Nephron progenitor cell (in vitro differentiated cells): ENCODE results near the gene BOD1L2.

Experiments
- DNase-seq: peaks from one replicate; pipeline ENCODE4 v3.0.0; 2021
- H3K27ac Mint-ChIP-seq: 2 replicates; pipeline ENCODE4 v1.8.0; 2021; ENCODE audit warnings: mild to moderate bottlenecking, moderate library complexity, mixed read lengths
- H3K27me3 Mint-ChIP-seq: 2 replicates; pipeline ENCODE4 v1.8.0; 2021; ENCODE audit warnings: mild to moderate bottlenecking, low read depth, mixed read lengths; ENCODE audit not compliant: poor library complexity
- H3K36me3 Mint-ChIP-seq: 2 replicates; pipeline ENCODE4 v1.8.0; 2021; ENCODE audit warnings: low read depth, mixed read lengths
- H3K4me1 Mint-ChIP-seq: 2 replicates; pipeline ENCODE4 v1.8.0; 2021; ENCODE audit warnings: mixed read lengths
- H3K4me3 Mint-ChIP-seq: 2 replicates; pipeline ENCODE4 v1.8.0; 2021; ENCODE audit warnings: mild to moderate bottlenecking, moderate library complexity, mixed read lengths
- H3K9me3 Mint-ChIP-seq: 2 replicates; pipeline ENCODE4 v1.8.0; 2021; ENCODE audit warnings: mild to moderate bottlenecking, moderate library complexity, mixed read lengths
- TF ChIP-seq, protein P1 (sequence below): fragments of 200-600 bp; sonication (generic); IDR thresholded peaks from 2 replicates; pipeline ENCODE4 v1.5.0; 2021; ENCODE audit warnings: antibody characterized with exemption

BOD1L2 gene

DNA sequence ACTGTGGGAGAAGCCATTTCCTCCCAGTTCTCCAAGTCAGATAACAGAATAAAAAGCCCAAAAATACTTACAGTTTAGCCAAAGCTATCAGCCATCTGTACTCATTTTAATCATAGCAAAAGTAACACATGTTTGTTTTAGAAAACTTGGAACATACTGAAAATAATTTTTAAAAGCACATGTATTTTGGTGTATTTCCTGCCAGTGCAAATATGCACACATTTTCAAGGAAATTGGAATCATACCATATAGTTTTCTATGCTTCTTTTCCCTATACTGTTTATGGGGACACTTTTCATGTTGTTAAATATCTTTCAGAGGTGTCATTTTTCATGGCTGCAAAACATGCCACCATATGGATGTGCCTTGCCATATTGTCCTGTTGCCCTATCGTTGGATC lies 51.2 kb downstream of the BOD1L2 start:
- Mint-ChIP-seq H3K27ac (no peak overlapping the region), H3K9me3 (no peaks in the 10 kb centered on the region), H3K27me3 (peaks cover 20% of the 10 kb centered on the region), H3K36me3 (no peaks in the 10 kb centered on the region), H3K4me1 (no peaks in the 10 kb centered on the region), H3K4me3 (no peak overlapping the region)
- DNase-seq: no peak
- TF ChIP-seq, protein P1, sequence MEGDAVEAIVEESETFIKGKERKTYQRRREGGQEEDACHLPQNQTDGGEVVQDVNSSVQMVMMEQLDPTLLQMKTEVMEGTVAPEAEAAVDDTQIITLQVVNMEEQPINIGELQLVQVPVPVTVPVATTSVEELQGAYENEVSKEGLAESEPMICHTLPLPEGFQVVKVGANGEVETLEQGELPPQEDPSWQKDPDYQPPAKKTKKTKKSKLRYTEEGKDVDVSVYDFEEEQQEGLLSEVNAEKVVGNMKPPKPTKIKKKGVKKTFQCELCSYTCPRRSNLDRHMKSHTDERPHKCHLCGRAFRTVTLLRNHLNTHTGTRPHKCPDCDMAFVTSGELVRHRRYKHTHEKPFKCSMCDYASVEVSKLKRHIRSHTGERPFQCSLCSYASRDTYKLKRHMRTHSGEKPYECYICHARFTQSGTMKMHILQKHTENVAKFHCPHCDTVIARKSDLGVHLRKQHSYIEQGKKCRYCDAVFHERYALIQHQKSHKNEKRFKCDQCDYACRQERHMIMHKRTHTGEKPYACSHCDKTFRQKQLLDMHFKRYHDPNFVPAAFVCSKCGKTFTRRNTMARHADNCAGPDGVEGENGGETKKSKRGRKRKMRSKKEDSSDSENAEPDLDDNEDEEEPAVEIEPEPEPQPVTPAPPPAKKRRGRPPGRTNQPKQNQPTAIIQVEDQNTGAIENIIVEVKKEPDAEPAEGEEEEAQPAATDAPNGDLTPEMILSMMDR: no peak
